WTC11 (cell line): Measurements from ENCODE around the gene PREX1.

Experiments used
- CTCF ChIP-seq: fragments of 200-600 bp; IDR thresholded peaks from 2 replicates; pipeline ENCODE4 v1.8.0; 2022; ENCODE audit warnings: antibody characterized with exemption
- KAT7 ChIP-seq: sonication (generic); formaldehyde crosslinking; IDR thresholded peaks from 2 replicates; pipeline ENCODE4 v1.8.1; 2023; ENCODE audit warnings: missing genetic modification reagents, mild to moderate bottlenecking, borderline replicate concordance
- TP53 ChIP-seq: sonication (generic); formaldehyde crosslinking; IDR thresholded peaks from 2 replicates; pipeline ENCODE4 v1.8.1; 2023; ENCODE audit warnings: mild to moderate bottlenecking, missing genetic modification reagents
- USF1 ChIP-seq: sonication (generic); formaldehyde crosslinking; IDR thresholded peaks from 2 replicates; pipeline ENCODE4 v1.8.0; 2022; ENCODE audit warnings: mild to moderate bottlenecking, missing genetic modification reagents
- ZNF416 ChIP-seq: fragments of 250-450 bp; sonication (Bioruptor Pico); IDR thresholded peaks from 2 replicates; pipeline ENCODE4 v1.9.0; 2021; ENCODE audit warnings: mild to moderate bottlenecking, inconsistent platforms
- TF ChIP-seq, protein P1 (sequence below): fragments of 250-450 bp; sonication (Bioruptor Pico); conservative IDR thresholded peaks from 2 replicates; pipeline ENCODE4 v1.9.0; 2021; ENCODE audit warnings: mild to moderate bottlenecking

- no peak for TF ChIP-seq USF1
- TF ChIP-seq CTCF, result no peak
- no peak for TF ChIP-seq ZNF416 (CRISPR knock-in tag)
- no peak for TF ChIP-seq KAT7 (CRISPR knock-in tag)
- no peak for TF ChIP-seq TP53 (CRISPR knock-in tag)
- TF ChIP-seq, protein P1, sequence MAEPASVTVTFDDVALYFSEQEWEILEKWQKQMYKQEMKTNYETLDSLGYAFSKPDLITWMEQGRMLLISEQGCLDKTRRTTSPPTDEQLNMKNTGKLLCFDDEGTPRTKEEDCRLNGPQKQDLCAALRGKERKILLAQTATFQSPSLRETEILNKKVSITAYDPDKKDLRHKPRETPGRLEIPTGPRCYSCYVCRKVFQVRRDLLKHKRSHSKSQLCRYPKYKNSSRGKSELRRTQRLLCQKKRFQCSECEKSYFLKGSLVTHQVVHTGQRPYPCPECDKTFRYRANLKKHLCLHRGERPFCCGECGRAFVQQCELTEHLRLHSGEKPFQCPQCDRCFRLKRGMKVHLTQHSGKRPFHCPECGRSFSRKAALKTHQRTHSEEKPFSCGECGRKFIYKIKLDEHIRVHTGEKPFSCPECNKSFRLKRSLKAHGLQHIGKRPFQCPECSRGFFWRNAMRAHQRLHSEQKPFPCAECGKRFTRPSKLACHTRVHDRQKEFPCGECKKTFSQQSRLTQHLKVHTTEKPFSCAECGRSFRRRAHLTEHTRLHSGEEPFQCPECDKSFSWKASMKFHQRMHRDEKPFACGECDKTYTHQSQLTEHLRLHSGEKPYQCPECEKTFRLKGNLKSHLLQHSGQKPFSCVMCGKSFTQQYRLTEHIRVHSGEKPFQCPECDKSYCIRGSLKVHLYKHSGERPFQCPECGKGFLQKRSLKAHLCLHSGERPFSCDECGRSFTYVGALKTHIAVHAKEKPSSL (CRISPR knock-in tag), result no peak
Measured at GRCh38 chr20:48828734-48829460, 1.1 kb upstream of the PREX1 start.
